T-helper 2 cell treated with Interferon-gamma antibody and Interleukin-4, amounts not matched to agents 100 ng/mL and 5 ng/mL, for 36 hours (primary cell): ENCODE measurements around the gene CBX6. TPM values are rescaled to one million over a fixed set of nuclear protein-coding genes. Genes with fewer than 3 reads are reported as not detected.
"Not testable (repeated sequence)": the region's sequence is repeated elsewhere in the genome, so short reads cannot be mapped to it uniquely, and the experiment has no call there.

Experiments used
- intact Hi-C: fragments of 100-400 bp; cut with micrococcal nuclease; formaldehyde crosslinking; loops from one replicate; pipeline ENCODE4 v1.15.1; 2023
- total RNA-seq: library from RNA; stranded (reverse); gene quantifications from 2 replicates; pipeline ENCODE4 v1.2.3, GENCODE V29; 2022

CBX6 gene
- 64.3 and 67.9 TPM in 2 replicates for total RNA-seq

GRCh38 chr22:38872172-38872830, at the start of gene CBX6:
Gene CBX6 (minus strand): TSS chr22:38872216. CDS start chr22:38872190, 26 bp downstream.
- intact Hi-C loops: loop anchor here (5.0 kb wide), 1 partner anchor 110 kb away; the partner anchor contains the start of gene APOBEC3B

- intact Hi-C loops: no loop called here
These were observed 49.8 kb upstream of the CBX6 start for GRCh38 chr22:38921806-38922205.

- intact Hi-C loops: no loop called here
These were observed 49.1 kb upstream of the CBX6 start for GRCh38 chr22:38921120-38921519.

GRCh38 chr22:38919631-38920190, 47.7 kb upstream of the CBX6 start:
- intact Hi-C loops: no loop called here

- intact Hi-C loops: no loop called here
These were observed 39.4 kb upstream of the CBX6 start for GRCh38 chr22:38911434-38911833.

GRCh38 chr22:38907767-38908166, 35.8 kb upstream of the CBX6 start:
- intact Hi-C loops: no loop called here

GRCh38 chr22:38906052-38906451, 34.0 kb upstream of the CBX6 start:
- intact Hi-C loops: no loop called here

GRCh38 chr22:38904052-38904617, 32.1 kb upstream of the CBX6 start:
- intact Hi-C loops: not testable (repeated sequence)

GRCh38 chr22:38901111-38901641, 29.2 kb upstream of the CBX6 start:
- intact Hi-C loops: no loop called here

- intact Hi-C loops: no loop called here
These were observed 28.7 kb upstream of the CBX6 start for GRCh38 chr22:38900677-38901076.

- intact Hi-C loops: no loop called here
These were observed 19.2 kb upstream of the CBX6 start for GRCh38 chr22:38891256-38891655.

- intact Hi-C loops: no loop called here
These were observed 18.4 kb upstream of the CBX6 start for GRCh38 chr22:38890377-38890776.

- intact Hi-C loops: no loop called here
These were observed 14.3 kb upstream of the CBX6 start for GRCh38 chr22:38886333-38886732.

GRCh38 chr22:38882972-38883622, 11.1 kb upstream of the CBX6 start:
- intact Hi-C loops: no loop called here

- intact Hi-C loops: no loop called here
These were observed 10.2 kb upstream of the CBX6 start for GRCh38 chr22:38881997-38882879.

- intact Hi-C loops: no loop called here
These were observed 9.5 kb upstream of the CBX6 start for GRCh38 chr22:38881464-38881871.

GRCh38 chr22:38879961-38880360, 7.9 kb upstream of the CBX6 start:
- intact Hi-C loops: no loop called here

- intact Hi-C loops: no loop called here
These were observed 7.2 kb upstream of the CBX6 start for GRCh38 chr22:38879108-38879729.

GRCh38 chr22:38878001-38878400, 6.0 kb upstream of the CBX6 start:
- intact Hi-C loops: no loop called here

GRCh38 chr22:38874529-38875222, 2.7 kb upstream of the CBX6 start:
- intact Hi-C loops: loop anchor here (5.0 kb wide), 1 partner anchor 108 kb away; the partner anchor contains the start of gene APOBEC3B
